GM23248 (cell line): ENCODE data around the gene ATL1.

ENCODE experiments used
- EZH2 ChIP-seq: fragments of 200-600 bp; sonication (generic); IDR thresholded peaks from 2 replicates; pipeline ENCODE4 v1.6.1; 2018; ENCODE audit warnings: antibody characterized with exemption, mild to moderate bottlenecking; ENCODE audit not compliant: insufficient read depth, poor library complexity, severe bottlenecking
- EZH2phosphoT487 ChIP-seq: fragments of 200-600 bp; sonication (generic); IDR thresholded peaks from 2 replicates; pipeline ENCODE4 v1.6.1; 2018; ENCODE audit warnings: antibody characterized with exemption, moderate library complexity, mild to moderate bottlenecking, low read depth; ENCODE audit not compliant: insufficient read depth

- TF ChIP-seq EZH2phosphoT487: no peak
- no peak for TF ChIP-seq EZH2
Observed at GRCh38 chr14:50631408-50631821, 71.5 kb downstream of the ATL1 start.
